ENCODE data around the gene CD99L2.

CD99L2 gene

GRCh38 chrX:150767475-150768131 is 130.9 kb downstream of the CD99L2 start:
- no peak overlapping the region for H3K27ac ChIP-seq
- no peak overlapping the region for H3K4me2 ChIP-seq (ENCODE audit: low read length)
- no peak overlapping the region for H2AFZ ChIP-seq
- no peaks in the 10 kb centered on the region for H3K9me3 ChIP-seq (ENCODE audit: control insufficient read depth, low read length)
- TF ChIP-seq, protein P1, sequence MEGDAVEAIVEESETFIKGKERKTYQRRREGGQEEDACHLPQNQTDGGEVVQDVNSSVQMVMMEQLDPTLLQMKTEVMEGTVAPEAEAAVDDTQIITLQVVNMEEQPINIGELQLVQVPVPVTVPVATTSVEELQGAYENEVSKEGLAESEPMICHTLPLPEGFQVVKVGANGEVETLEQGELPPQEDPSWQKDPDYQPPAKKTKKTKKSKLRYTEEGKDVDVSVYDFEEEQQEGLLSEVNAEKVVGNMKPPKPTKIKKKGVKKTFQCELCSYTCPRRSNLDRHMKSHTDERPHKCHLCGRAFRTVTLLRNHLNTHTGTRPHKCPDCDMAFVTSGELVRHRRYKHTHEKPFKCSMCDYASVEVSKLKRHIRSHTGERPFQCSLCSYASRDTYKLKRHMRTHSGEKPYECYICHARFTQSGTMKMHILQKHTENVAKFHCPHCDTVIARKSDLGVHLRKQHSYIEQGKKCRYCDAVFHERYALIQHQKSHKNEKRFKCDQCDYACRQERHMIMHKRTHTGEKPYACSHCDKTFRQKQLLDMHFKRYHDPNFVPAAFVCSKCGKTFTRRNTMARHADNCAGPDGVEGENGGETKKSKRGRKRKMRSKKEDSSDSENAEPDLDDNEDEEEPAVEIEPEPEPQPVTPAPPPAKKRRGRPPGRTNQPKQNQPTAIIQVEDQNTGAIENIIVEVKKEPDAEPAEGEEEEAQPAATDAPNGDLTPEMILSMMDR (IDR thresholded peaks at IDR 0.05), result no peak
- H3K4me1 ChIP-seq, result no peaks in the 10 kb centered on the region
- no peaks in the 10 kb centered on the region for H3K79me2 ChIP-seq
- no peak overlapping the region for H3K4me3 ChIP-seq (ENCODE audit: low read depth, low read length)
- H3K36me3 ChIP-seq (ENCODE audit: control insufficient read depth, insufficient read depth, low read length), result no peaks in the 10 kb centered on the region
- H3K27me3 ChIP-seq (ENCODE audit: control insufficient read depth, insufficient read depth, low read length), result no peaks in the 10 kb centered on the region
- no peak overlapping the region for H3K9ac ChIP-seq

DNA sequence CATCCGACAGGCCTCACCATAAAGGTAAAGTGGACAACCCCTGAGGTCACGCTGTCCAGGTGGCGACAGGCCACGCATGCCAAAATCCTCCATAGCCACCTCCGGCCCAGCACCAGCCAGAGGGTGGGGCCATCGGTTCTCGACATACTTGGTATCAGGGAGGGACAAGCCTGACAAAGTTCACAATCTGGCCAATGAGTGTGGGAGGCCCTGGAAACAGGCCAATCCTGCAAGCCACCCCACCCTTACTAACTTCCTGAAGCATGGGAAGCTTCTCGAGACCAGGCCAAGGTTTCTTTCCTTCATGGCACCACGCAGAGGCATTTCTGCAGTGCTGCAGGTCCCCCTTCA is 131.4 kb downstream of the CD99L2 start:
- TF ChIP-seq, protein P1 (IDR thresholded peaks at IDR 0.05), result no peak
- Histone ChIP-seq H3K4me3 (ENCODE audit: low read depth, low read length) (no peak overlapping the region), H3K4me1 (no peaks in the 10 kb centered on the region), H3K27me3 (ENCODE audit: control insufficient read depth, insufficient read depth, low read length) (no peaks in the 10 kb centered on the region), H3K9me3 (ENCODE audit: control insufficient read depth, low read length) (no peaks in the 10 kb centered on the region), H2AFZ (no peak overlapping the region), H3K27ac (no peak overlapping the region), H3K4me2 (ENCODE audit: low read length) (no peak overlapping the region), H3K79me2 (no peaks in the 10 kb centered on the region), H3K36me3 (ENCODE audit: control insufficient read depth, insufficient read depth, low read length) (no peaks in the 10 kb centered on the region), H3K9ac (no peak overlapping the region)

DNA sequence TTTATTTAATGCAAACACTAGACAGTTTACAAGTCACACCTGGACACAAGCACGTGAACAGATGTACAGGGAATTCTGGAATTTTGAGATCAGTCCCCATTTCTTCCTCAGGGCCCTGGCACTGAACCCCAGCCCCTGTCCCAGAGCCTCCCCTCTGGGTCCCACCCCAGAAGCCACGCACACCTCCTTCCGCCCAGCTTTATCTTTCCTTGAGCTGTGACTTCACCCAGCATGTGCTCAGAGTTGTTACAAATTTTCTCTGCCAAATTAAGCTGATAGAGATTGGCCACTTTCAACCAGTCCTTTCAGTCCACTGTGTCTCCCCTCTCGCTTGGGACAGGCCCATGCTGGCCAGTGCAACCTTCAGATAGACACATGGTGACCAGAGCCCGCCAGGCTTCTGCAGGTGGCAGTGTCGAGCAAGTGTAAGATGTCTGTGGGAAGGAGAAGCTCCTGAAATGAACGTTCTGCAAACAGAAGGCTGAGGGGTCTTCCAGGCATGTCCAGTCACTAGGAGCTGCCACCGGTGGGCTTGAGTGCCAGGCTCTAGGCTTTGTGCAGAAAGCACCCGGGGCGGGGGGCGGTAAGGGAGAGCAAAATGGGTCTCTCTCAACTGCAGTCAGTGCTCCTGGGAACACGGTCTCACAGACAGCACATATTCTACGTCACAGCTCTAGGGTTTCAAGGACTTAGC is 132.0 kb downstream of the CD99L2 start:
- Histone ChIP-seq H3K36me3 (ENCODE audit: control insufficient read depth, insufficient read depth, low read length) (no peaks in the 10 kb centered on the region), H3K4me2 (ENCODE audit: low read length) (no peak overlapping the region), H2AFZ (no peak overlapping the region), H3K4me3 (ENCODE audit: low read depth, low read length) (no peak overlapping the region), H3K27ac (no peak overlapping the region), H3K79me2 (no peaks in the 10 kb centered on the region), H3K9me3 (ENCODE audit: control insufficient read depth, low read length) (no peaks in the 10 kb centered on the region), H3K4me1 (no peaks in the 10 kb centered on the region), H3K9ac (no peak overlapping the region), H3K27me3 (ENCODE audit: control insufficient read depth, insufficient read depth, low read length) (no peaks in the 10 kb centered on the region)
- TF ChIP-seq, protein P1 (IDR thresholded peaks at IDR 0.05), result no peak

- Histone ChIP-seq H3K9ac (no peak overlapping the region), H3K4me3 (ENCODE audit: low read depth, low read length) (no peak overlapping the region), H3K79me2 (no peaks in the 10 kb centered on the region), H3K4me2 (ENCODE audit: low read length) (no peak overlapping the region), H3K36me3 (ENCODE audit: control insufficient read depth, insufficient read depth, low read length) (no peaks in the 10 kb centered on the region), H2AFZ (no peak overlapping the region), H3K4me1 (no peaks in the 10 kb centered on the region), H3K9me3 (ENCODE audit: control insufficient read depth, low read length) (no peaks in the 10 kb centered on the region), H3K27ac (no peak overlapping the region), H3K27me3 (ENCODE audit: control insufficient read depth, insufficient read depth, low read length) (no peaks in the 10 kb centered on the region)
- TF ChIP-seq, protein P1 (IDR thresholded peaks at IDR 0.05), result no peak
Observed at GRCh38 chrX:150765782-150766350, 132.6 kb downstream of the CD99L2 start.
